Epithelial cell of umbilical artery (primary cell): ENCODE measurements around the gene S100A3. TPM values are rescaled to one million over a fixed set of nuclear protein-coding genes. Genes with fewer than 3 reads are reported as not detected.

Source experiments
- total RNA-seq: library from RNA; depleted of rRNA; stranded (reverse); fragments of >200 nt; gene quantifications from 2 replicates; pipeline ENCODE4 v1.2.3, GENCODE V29; 2014

S100A3 gene, protein sequence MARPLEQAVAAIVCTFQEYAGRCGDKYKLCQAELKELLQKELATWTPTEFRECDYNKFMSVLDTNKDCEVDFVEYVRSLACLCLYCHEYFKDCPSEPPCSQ
- 0.30 and 0.97 TPM in 2 replicates for total RNA-seq

DNA sequence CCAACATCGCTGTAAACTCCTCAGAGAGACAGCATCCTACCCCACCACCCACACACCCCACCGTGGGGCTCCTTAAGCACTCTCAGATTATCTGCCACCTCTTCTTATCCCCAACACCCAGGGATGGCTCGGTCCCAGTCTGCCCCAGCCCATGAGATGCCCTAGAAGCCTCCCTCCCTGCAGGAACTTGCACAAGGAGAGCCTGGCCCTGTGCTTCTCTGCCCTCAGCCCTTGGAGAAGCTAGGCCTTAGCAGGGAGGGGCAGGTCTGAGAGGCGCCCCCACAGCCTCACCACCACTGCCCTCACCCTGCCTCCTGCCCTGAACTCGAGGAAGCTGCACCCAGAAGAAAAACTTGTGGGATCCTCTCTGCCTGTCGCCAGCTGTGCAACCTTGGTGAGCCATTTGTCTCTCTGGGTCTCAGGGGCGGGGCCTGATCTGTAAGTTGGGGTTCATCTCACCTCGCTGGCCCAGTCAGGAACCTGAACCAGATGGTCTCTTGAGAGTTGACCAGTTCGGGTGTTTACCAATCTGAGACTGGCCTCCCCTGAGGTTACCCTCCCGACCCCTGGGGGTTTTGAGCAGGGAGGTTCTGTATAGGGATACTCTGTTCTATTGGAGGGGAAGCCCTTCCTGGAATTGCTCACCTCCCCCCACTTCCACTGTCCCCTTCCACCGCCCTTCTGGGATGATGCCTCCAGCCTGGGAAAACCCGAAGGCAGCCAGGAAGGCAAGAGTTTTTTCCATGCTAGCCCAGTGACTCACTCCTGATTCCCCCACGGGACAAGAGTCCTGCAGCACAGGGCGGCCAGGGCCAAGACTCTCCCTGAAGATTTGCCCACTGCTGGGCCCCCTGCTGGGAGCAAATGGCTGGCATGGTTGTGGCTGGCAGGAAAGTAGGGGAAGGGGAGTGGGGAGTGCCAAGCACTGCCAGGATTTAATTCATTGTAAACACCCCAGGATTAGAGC is at the start of gene S100A3:
TSS of gene S100A3 (minus strand) at position 537 of the 967 bp plus-strand sequence. CDS start 773 bp downstream, outside the sequence.

DNA sequence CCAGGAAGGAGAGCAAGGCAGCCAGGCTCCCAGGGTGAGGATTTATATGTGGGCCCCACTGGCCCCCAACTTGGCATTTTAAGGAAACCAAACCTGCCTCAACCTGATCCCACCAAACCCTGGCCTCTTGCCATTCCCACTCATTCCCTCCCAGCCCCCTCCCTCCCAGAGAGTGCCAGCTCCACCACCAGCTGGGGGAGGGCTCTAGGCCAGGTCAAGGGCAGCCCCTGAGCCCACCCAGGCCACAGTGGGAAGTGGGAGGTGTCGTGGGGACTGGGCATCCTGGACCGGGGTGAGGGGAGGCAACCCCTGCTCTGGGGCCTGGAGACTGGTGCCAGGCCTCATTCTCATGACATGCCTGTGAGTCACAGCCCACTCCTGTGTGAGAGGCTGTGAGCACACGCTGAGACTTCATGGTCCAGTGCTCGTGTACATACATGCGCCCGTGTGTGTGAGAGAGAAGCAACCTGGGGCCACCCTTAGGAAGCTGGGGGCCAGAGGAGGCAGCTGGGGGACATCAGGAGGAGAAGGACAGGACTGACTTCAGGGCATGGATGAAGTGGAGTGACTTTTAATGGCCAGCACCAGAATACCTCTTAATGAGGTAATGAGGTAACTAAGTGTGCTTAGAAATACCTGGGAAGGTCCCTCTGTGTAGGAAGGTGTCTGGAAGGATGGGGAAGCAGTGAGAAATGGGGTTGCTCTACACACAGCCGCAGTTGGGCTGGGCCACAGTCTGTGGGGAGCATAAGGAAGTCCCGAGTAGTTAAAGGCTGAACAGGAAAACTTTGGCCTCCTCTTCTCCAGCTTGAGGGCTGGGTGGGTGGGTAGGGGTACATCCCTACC is 16.7 kb upstream of the S100A3 start, which contains the start of gene S100A2:
TSS of gene S100A2 (minus strand) at position 316 of the 846 bp plus-strand sequence. CDS start 1,967 bp downstream, outside the sequence.

DNA sequence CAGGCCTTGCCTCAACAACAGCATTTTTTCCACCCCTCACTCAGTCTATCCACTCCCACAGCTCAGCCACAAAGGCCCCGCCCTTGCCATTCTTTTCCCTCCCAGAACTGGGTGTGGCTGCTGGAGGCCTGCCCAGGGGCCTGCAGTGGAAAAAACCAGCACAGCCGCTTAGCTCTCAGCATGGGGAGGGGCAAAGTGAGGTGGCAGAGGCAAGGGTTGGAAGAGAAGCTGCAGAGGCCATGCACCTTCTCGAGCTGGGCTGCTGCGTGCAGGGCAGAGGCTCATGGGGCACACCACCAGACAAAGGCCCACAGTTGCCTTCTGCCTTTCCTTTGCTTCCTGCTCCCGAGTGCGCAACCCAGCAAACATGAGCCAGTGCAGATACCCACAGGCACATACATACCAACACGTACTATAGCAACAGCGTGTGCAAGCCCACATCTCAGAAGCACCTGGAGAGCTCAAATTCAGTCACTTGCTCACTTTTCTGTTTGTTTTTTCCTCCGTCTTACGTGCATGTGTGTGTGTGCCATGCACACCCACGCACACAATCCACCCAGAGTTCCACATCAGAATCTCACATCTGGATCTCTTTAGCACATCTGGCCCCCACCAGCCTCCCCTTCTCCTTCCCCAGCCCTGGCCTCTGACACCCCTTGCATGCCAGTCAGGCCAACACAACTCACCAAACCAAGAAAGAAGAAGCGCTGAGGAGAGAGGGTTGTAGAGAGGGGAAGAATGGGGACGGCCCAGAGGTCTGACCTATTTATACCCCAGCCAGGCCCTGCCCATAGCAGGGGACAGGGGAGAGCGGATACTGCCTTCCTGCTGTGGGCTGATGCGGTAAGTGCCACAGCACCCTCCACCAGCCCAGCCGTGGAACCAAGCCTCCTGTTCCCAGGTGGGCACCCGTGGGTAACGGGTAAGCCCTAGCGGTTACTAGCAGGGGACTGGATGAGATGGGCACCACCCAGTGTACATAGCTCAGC is 3.7 kb downstream of the S100A3 start, which contains the start of gene S100A4:
TSS of gene S100A4 (minus strand) at position 740 of the 989 bp plus-strand sequence. CDS start 1,012 bp downstream, outside the sequence.

DNA sequence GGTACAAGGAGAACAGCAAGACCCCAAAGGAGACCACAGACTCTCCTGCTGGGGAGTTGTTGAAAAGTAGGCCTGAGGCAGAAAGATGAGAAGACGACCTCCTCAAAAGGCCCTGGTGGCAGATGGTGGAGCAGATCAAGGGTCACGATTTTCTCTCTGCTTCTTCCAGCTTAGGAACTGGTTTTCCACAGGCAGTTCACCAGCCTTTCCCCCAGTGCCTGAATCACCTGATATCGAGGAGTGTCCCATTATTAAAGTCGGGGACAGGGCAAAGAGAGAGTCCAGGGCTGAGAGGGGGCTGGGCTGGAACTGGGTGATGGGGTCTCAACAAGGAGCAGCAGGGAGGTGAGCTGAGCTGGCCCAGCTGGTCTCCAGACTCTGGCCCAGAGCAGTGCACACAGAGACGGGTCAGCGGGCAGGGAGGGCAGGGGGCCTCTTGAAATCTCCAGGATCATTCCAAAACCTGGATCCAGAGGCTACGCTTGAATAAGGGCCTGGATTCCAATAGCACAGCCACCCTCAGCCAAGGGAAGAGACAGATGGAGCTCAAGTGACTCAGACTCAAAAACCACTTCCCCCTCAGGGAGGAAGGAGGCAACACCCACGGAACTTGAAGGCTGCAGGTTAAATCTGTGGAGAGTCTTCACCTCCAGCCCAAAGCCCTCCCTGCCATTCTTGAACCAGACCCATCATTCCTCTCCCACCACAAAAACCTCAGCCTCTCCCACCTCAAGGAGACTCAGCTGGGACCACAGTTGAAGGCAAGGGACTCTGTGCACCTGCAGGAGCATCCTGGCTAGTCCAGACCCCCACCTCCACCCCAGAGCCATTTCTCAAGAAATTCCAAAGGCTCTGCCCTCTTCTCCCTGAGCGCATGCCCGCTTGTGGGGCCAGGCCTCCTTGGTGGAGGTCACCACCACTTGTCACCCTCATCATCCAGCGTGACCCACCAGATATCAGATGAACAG is 8.4 kb downstream of the S100A3 start, which contains the start of gene S100A5:
TSS of gene S100A5 (minus strand) at position 541 of the 968 bp plus-strand sequence. CDS start 743 bp downstream, outside the sequence.

DNA sequence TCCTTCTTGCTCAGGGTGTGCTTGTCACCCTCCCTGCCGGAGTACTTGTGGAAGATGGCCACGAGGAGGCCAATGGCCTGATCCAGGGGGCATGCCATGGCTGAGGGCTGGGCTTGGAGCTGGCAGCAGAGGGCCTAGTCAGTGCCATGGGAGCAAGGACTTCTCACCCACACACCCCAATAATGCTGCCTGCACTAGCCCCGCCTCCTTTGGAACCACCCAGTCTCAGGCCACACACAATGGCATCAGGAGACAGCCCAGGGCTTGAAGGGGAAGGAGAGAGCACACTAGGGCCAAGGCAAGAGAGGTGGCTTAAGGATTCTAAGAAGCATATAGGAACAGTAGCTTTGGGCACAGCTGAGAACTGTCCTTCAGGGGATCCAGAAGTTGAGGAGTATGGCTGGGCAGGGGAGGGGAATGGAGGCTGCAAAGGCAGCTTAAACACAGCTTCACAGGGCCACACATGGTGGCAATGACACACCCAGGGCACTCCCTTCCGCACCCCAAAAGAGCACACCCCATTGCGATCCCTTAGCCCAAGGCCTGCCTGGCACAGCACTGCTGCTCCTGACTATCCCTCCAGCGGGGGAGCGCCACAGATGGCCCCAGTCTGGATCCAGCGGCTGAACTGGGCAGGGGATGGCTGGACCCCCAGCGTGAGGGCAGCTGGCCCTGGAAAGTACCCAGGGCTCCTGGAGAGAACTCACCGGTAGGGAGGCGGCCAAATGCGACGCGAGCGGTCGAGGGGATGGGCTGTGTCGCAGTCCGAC is 13.6 kb downstream of the S100A3 start, which contains the start of gene S100A6:
TSS of gene S100A6 (minus strand) at position 750 of the 770 bp plus-strand sequence. CDS start at position 98, 652 bp downstream.

Other genes with a start within 250 kb of the S100A3 start
- not detected in 2 replicates for gene PGLYRP3, start 236.3 kb downstream of the S100A3 start, total RNA-seq
- not detected in 2 replicates for gene PGLYRP4, start 200.4 kb downstream of the S100A3 start, total RNA-seq
- not detected in 2 replicates for gene S100A9, start 191.4 kb downstream of the S100A3 start, total RNA-seq
- gene S100A12, start 173.6 kb downstream of the S100A3 start, total RNA-seq, result not detected in 2 replicates
- gene S100A8, start 158.2 kb downstream of the S100A3 start, total RNA-seq, result not detected in 2 replicates
- not detected in 2 replicates for gene S100A7A, start 132.7 kb downstream of the S100A3 start, total RNA-seq
- not detected in 2 replicates for gene S100A7, start 88.6 kb downstream of the S100A3 start, total RNA-seq
- gene S100A6, start 13.3 kb downstream of the S100A3 start, total RNA-seq, result 410 and 1,438 TPM in 2 replicates
- not detected in 2 replicates for gene S100A5, start 8.3 kb downstream of the S100A3 start, total RNA-seq
- 5.8 and 7.9 TPM in 2 replicates for gene S100A4, start 3.5 kb downstream of the S100A3 start, total RNA-seq
- 2.9 and 4.0 TPM in 2 replicates for gene S100A2, start 16.6 kb upstream of the S100A3 start, total RNA-seq
- gene S100A16, start 63.9 kb upstream of the S100A3 start, total RNA-seq, result 470 and 513 TPM in 2 replicates
- gene S100A14, start 67.1 kb upstream of the S100A3 start, total RNA-seq, result not detected in 2 replicates
- gene S100A13, start 78.2 kb upstream of the S100A3 start, total RNA-seq, result 143 and 172 TPM in 2 replicates
- gene S100A1, start 79.2 kb upstream of the S100A3 start, total RNA-seq, result not detected in 2 replicates
- gene CHTOP, start 84.8 kb upstream of the S100A3 start, total RNA-seq, result 26.3 and 34.0 TPM in 2 replicates
- gene SNAPIN, start 109.4 kb upstream of the S100A3 start, total RNA-seq, result 57.2 and 74.3 TPM in 2 replicates
- 348 and 363 TPM in 2 replicates for gene ILF2, start 121.7 kb upstream of the S100A3 start, total RNA-seq
- gene NPR1, start 129.4 kb upstream of the S100A3 start, total RNA-seq, result 2.6 and 6.7 TPM in 2 replicates
- gene INTS3, start 178.8 kb upstream of the S100A3 start, total RNA-seq, result 21.4 and 26.3 TPM in 2 replicates
- 13.8 and 19.8 TPM in 2 replicates for gene SLC27A3, start 226.1 kb upstream of the S100A3 start, total RNA-seq